ENCODE measurements around the gene BICC1. TPM values are rescaled to one million over a fixed set of nuclear protein-coding genes. Genes with fewer than 3 reads are reported as not detected.

The BICC1 gene, protein sequence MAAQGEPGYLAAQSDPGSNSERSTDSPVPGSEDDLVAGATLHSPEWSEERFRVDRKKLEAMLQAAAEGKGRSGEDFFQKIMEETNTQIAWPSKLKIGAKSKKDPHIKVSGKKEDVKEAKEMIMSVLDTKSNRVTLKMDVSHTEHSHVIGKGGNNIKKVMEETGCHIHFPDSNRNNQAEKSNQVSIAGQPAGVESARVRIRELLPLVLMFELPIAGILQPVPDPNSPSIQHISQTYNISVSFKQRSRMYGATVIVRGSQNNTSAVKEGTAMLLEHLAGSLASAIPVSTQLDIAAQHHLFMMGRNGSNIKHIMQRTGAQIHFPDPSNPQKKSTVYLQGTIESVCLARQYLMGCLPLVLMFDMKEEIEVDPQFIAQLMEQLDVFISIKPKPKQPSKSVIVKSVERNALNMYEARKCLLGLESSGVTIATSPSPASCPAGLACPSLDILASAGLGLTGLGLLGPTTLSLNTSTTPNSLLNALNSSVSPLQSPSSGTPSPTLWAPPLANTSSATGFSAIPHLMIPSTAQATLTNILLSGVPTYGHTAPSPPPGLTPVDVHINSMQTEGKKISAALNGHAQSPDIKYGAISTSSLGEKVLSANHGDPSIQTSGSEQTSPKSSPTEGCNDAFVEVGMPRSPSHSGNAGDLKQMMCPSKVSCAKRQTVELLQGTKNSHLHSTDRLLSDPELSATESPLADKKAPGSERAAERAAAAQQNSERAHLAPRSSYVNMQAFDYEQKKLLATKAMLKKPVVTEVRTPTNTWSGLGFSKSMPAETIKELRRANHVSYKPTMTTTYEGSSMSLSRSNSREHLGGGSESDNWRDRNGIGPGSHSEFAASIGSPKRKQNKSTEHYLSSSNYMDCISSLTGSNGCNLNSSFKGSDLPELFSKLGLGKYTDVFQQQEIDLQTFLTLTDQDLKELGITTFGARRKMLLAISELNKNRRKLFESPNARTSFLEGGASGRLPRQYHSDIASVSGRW
- under 1 TPM; 0.27 to 0.40 TPM for total RNA-seq
- polyA plus RNA-seq (2013, experiment 1 of 2), result 1.9 TPM
- polyA plus RNA-seq (2013, experiment 2 of 2), result 2.0 TPM
- long read RNA-seq, experiment 1, result 0 reads
- long read RNA-seq, experiment 2, result 0 reads
- long read RNA-seq, experiment 3, result 0 reads
- long read RNA-seq, experiment 4, result 0 reads

DNA sequence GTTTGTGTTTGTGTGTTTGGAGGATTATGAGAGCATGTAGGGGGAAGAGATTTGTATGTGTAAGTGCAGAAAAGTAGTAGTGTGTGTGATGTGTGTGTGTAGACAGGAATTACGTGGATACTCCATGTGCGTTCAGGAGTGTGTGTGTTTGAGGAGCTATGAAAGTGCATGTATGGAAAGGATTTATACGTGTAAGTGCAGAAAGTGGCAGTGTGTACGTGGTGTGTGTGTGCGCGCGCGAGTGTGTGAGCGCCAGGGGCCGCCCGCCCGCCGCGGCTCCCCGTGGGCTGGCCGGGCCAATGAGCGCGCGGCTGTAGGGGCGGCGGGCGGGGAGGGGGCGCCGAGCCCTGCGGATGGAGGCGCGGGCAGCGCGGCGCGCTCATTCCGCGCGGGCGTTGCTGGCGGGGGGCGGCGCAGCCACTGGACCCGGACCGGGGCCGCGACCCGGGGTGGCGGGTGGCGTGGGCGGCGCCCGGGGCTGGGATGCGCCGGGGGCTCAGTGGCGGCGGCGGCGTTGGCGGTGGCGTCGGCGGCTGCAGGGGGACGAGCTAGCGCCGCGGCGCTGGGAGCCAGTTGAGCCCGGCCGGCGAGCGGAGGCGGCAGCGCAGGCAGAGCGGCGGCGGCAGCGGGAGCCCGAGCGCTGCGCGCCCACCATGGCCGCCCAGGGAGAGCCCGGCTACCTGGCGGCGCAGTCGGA, at the start of gene BICC1:
TSS of gene BICC1 (plus strand) at position 382 of the 697 bp plus-strand sequence. CDS start at position 654, 272 bp downstream.
- Histone ChIP-seq H3K9ac (ENCODE audit: extremely low read depth, low read length, poor library complexity, severe bottlenecking) (no peak within 1 kb of the TSS), H3K4me3 (ENCODE audit: low read length) (peak within 1 kb of the TSS; percentile 82), H3K4me1 (ENCODE audit: control insufficient read depth, insufficient read depth, low read length) (no peaks in the 10 kb centered on the region), H3K27me3 (ENCODE audit: control insufficient read depth, insufficient read depth, low read length, poor library complexity, severe bottlenecking) (peaks cover 74% of the 10 kb centered on the region), H3K9me3 (ENCODE audit: control insufficient read depth, low read length) (no peaks in the 10 kb centered on the region), H3K36me3 (ENCODE audit: control insufficient read depth, insufficient read depth, low read length) (no peaks in the 10 kb centered on the region), H3K27ac (ENCODE audit: low read depth, low read length) (no peak within 1 kb of the TSS)
- Mint-ChIP-seq H3K27me3 (ENCODE audit: insufficient read depth) (peaks cover 25% of the 10 kb centered on the region), H3K4me1 (peaks cover 10% of the 10 kb centered on the region), H3K27ac (no peak within 1 kb of the TSS), H3K9me3 (no peaks in the 10 kb centered on the region), H3K4me3 (peak within 1 kb of the TSS; percentile 55), H3K36me3 (ENCODE audit: low read depth) (no peaks in the 10 kb centered on the region)
- TF ChIP-seq, protein P1, sequence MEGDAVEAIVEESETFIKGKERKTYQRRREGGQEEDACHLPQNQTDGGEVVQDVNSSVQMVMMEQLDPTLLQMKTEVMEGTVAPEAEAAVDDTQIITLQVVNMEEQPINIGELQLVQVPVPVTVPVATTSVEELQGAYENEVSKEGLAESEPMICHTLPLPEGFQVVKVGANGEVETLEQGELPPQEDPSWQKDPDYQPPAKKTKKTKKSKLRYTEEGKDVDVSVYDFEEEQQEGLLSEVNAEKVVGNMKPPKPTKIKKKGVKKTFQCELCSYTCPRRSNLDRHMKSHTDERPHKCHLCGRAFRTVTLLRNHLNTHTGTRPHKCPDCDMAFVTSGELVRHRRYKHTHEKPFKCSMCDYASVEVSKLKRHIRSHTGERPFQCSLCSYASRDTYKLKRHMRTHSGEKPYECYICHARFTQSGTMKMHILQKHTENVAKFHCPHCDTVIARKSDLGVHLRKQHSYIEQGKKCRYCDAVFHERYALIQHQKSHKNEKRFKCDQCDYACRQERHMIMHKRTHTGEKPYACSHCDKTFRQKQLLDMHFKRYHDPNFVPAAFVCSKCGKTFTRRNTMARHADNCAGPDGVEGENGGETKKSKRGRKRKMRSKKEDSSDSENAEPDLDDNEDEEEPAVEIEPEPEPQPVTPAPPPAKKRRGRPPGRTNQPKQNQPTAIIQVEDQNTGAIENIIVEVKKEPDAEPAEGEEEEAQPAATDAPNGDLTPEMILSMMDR (conservative IDR thresholded peaks at IDR 0.05), result no peak
- DNase-seq, result peak; percentile 77
- WGBS, 2 experiments (ENCODE audit: insufficient coverage in 1 of 2, insufficient read length in 1 of 2), result 1% methylated on average over 82 of the region's 82 CpGs; no CpG with 5 or more reads in 1 of the 2 experiments

DNA sequence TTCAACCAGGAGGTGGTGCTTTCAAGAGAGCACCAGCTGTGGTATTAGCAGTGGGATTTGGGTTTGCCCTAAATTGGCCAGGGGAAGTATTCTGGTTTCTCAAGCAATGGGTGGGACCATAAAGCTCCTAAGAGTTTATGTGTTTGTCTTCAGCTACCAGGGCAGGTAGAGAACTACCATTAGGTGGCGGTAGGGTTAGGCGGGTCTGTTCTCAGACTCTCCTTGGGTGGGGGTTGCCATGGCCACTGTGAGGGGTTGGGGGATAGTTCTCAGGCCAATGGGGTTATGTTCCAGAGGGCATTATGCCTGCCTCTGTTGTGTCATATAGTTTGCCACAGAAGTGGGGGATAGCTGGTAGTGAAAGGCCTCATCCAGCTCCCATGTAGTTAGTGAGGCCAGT, 47.7 kb upstream of the BICC1 start:
- 92% methylated on average over 2 of the region's 2 CpGs; no CpG with 5 or more reads in 1 of the 2 experiments for WGBS, 2 experiments (ENCODE audit: insufficient coverage in 1 of 2, insufficient read length in 1 of 2)

More for the DNA sequence above, 47.7 kb upstream of the BICC1 start:
- DNase-seq, result peak; percentile 70
- no peak overlapping the region for H3K9ac ChIP-seq (ENCODE audit: extremely low read depth, low read length, poor library complexity, severe bottlenecking)
- H3K4me1 Mint-ChIP-seq, result no peaks in the 10 kb centered on the region
- no peaks in the 10 kb centered on the region for H3K27me3 Mint-ChIP-seq (ENCODE audit: insufficient read depth)
- H3K4me1 ChIP-seq (ENCODE audit: control insufficient read depth, insufficient read depth, low read length), result no peaks in the 10 kb centered on the region
- no peak overlapping the region for H3K27ac ChIP-seq (ENCODE audit: low read depth, low read length)
- TF ChIP-seq, protein P1 (conservative IDR thresholded peaks at IDR 0.05), result peak; percentile 42
- H3K9me3 ChIP-seq (ENCODE audit: control insufficient read depth, low read length), result no peaks in the 10 kb centered on the region
- no peaks in the 10 kb centered on the region for H3K36me3 Mint-ChIP-seq (ENCODE audit: low read depth)
- H3K36me3 ChIP-seq (ENCODE audit: control insufficient read depth, insufficient read depth, low read length), result no peaks in the 10 kb centered on the region
- H3K4me3 Mint-ChIP-seq, result no peak overlapping the region
- H3K27ac Mint-ChIP-seq, result no peak overlapping the region
- peaks cover 15% of the 10 kb centered on the region for H3K9me3 Mint-ChIP-seq
- no peak overlapping the region for H3K4me3 ChIP-seq (ENCODE audit: low read length)
- H3K27me3 ChIP-seq (ENCODE audit: control insufficient read depth, insufficient read depth, low read length, poor library complexity, severe bottlenecking), result no peaks in the 10 kb centered on the region

Data from endodermal cell (in vitro differentiated cells).